Measurements from ENCODE around the gene CCDC93. TPM values are rescaled to one million over a fixed set of nuclear protein-coding genes. Genes with fewer than 3 reads are reported as not detected.

The CCDC93 gene
- total and polyA plus RNA-seq, 10 of the 15 experiments (the other 5 are each of a cell fraction or from before 2014, with no cell fraction given): 3.6 to 27.2 (median 13.5) TPM

DNA sequence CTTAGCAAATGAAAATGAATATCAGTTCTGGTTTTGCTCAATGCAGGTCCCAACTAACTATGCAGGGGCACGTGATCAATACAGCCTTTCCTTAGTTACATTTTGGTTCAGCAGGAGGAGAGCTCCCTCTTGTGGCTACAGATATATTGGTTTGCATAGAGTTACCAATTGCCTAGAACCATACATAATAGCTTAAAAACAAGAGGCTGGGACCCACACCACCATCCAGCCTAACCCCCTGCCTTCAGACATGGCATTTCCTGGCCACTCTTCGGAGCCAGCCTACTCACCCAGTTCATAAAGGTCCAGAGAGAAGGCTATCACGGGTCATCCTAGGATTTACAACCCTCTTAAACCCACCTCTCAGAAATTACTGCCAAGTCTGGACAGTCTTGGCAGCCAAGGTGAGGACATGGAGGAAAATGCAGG, 10.5 kb downstream of the CCDC93 start:
- H3K79me2 ChIP-seq (ENCODE audit: control insufficient read depth, insufficient read depth, low read length): no peaks in the 10 kb centered on the region
- H3K9ac ChIP-seq (ENCODE audit: control insufficient read depth, insufficient read depth, low read length): no peak overlapping the region
- DNase-seq (ENCODE audit: low read depth, low spot score) (peak; percentile 48), ATAC-seq (peak; percentile 99), FAIRE-seq (peak; percentile 97)
- intact Hi-C loops (cut with micrococcal nuclease; ENCODE audit: unreplicated experiment) (loop anchor here (1.0 to 5.0 kb wide), 2 partner anchors 189 to 531 kb away; partner anchors contain the start of gene DDX18), in situ Hi-C loops (cut with MboI) (loop anchor here (5.0 kb wide), 1 partner anchor 191 kb away; the partner anchor contains the start of gene DDX18)
- no peak overlapping the region for H3K4me3 ChIP-seq
- SMC1A ChIA-PET (ENCODE audit: uncharacterized antibody, unreplicated experiment): interaction anchor here (0.7 to 6.8 kb wide), 28 partner anchors 8 to 531 kb away, joined by 3 to 51 read pairs (median 4); partner anchors contain the start of genes CCDC93 and DDX18
- POLR2A ChIA-PET: interaction anchor here (1.1 to 1.6 kb wide), 3 partner anchors 9 to 189 kb away, joined by 3 to 6 read pairs (median 3); partner anchors contain the start of gene DDX18
- CTCF ChIA-PET: interaction anchor here (0.5 to 6.2 kb wide), 49 partner anchors 8 to 535 kb away, joined by 3 to 123 read pairs (median 5); partner anchors contain the start of genes CCDC93 and DDX18
- no peaks in the 10 kb centered on the region for H3K9me3 ChIP-seq (replicated peaks; ENCODE audit: control insufficient read depth, insufficient read depth, low read length)
- no peaks in the 10 kb centered on the region for H3K27me3 ChIP-seq (replicated peaks in 1 of 2; ENCODE audit: control insufficient read depth in 2 of 2, insufficient read depth in 2 of 2, low read length in 1 of 2)
- no peak overlapping the region for H3K4me2 ChIP-seq (ENCODE audit: control insufficient read depth, insufficient read depth)
- H4K20me1 ChIP-seq (ENCODE audit: control insufficient read depth, insufficient read depth): peaks cover 3% of the 10 kb centered on the region; the same call in 1 of the 2 replicates
- 3% methylated on average over 3 of the region's 3 CpGs for WGBS (ENCODE audit: insufficient coverage, insufficient replicate concordance, low lambda C conversion rate, missing lambda C conversion rate)
- no peak overlapping the region for H3K27ac ChIP-seq (ENCODE audit: control insufficient read depth, insufficient read depth)
- peaks cover 17 to 32% of the 10 kb centered on the region in 2 experiments for H3K36me3 ChIP-seq (ENCODE audit: control insufficient read depth in 2 of 2, insufficient read depth in 2 of 2, low read length in 1 of 2)
- H3K4me1 ChIP-seq (ENCODE audit: control insufficient read depth, insufficient read depth, low read length): no peaks in the 10 kb centered on the region; the same call in 1 of the 2 replicates
- no TSS peak for BruUV-seq (replicated peaks)
- RAD21 ChIA-PET (ENCODE audit: unreplicated experiment): interaction anchor here (0.8 to 2.8 kb wide), 20 partner anchors 8 to 533 kb away, joined by 3 to 40 read pairs (median 4); partner anchors contain the start of genes CCDC93, DDX18 and INSIG2
- no peak overlapping the region for H2AFZ ChIP-seq (ENCODE audit: control insufficient read depth, low read depth, low read length)
- TF ChIP-seq SMAD1 (IDR thresholded peaks at IDR 0.05; ENCODE audit: low read depth, partially characterized antibody): no peak
- TF ChIP-seq RUNX3 (IDR thresholded peaks at IDR 0.05; ENCODE audit: low read length): peak; percentile 15; the same call in 1 of the 2 replicates
- TF ChIP-seq, protein P1, sequence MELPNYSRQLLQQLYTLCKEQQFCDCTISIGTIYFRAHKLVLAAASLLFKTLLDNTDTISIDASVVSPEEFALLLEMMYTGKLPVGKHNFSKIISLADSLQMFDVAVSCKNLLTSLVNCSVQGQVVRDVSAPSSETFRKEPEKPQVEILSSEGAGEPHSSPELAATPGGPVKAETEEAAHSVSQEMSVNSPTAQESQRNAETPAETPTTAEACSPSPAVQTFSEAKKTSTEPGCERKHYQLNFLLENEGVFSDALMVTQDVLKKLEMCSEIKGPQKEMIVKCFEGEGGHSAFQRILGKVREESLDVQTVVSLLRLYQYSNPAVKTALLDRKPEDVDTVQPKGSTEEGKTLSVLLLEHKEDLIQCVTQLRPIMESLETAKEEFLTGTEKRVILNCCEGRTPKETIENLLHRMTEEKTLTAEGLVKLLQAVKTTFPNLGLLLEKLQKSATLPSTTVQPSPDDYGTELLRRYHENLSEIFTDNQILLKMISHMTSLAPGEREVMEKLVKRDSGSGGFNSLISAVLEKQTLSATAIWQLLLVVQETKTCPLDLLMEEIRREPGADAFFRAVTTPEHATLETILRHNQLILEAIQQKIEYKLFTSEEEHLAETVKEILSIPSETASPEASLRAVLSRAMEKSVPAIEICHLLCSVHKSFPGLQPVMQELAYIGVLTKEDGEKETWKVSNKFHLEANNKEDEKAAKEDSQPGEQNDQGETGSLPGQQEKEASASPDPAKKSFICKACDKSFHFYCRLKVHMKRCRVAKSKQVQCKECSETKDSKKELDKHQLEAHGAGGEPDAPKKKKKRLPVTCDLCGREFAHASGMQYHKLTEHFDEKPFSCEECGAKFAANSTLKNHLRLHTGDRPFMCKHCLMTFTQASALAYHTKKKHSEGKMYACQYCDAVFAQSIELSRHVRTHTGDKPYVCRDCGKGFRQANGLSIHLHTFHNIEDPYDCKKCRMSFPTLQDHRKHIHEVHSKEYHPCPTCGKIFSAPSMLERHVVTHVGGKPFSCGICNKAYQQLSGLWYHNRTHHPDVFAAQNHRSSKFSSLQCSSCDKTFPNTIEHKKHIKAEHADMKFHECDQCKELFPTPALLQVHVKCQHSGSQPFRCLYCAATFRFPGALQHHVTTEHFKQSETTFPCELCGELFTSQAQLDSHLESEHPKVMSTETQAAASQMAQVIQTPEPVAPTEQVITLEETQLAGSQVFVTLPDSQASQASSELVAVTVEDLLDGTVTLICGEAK (IDR thresholded peaks at IDR 0.05; ENCODE audit: borderline replicate concordance): no peak
- peak; percentile 93 to 94 for TF ChIP-seq BHLHE40 (IDR thresholded peaks at IDR 0.05; ENCODE audit: borderline replicate concordance in 1 of 2, low read depth in 2 of 2, low read length in 1 of 2)
- TF ChIP-seq, protein P2, sequence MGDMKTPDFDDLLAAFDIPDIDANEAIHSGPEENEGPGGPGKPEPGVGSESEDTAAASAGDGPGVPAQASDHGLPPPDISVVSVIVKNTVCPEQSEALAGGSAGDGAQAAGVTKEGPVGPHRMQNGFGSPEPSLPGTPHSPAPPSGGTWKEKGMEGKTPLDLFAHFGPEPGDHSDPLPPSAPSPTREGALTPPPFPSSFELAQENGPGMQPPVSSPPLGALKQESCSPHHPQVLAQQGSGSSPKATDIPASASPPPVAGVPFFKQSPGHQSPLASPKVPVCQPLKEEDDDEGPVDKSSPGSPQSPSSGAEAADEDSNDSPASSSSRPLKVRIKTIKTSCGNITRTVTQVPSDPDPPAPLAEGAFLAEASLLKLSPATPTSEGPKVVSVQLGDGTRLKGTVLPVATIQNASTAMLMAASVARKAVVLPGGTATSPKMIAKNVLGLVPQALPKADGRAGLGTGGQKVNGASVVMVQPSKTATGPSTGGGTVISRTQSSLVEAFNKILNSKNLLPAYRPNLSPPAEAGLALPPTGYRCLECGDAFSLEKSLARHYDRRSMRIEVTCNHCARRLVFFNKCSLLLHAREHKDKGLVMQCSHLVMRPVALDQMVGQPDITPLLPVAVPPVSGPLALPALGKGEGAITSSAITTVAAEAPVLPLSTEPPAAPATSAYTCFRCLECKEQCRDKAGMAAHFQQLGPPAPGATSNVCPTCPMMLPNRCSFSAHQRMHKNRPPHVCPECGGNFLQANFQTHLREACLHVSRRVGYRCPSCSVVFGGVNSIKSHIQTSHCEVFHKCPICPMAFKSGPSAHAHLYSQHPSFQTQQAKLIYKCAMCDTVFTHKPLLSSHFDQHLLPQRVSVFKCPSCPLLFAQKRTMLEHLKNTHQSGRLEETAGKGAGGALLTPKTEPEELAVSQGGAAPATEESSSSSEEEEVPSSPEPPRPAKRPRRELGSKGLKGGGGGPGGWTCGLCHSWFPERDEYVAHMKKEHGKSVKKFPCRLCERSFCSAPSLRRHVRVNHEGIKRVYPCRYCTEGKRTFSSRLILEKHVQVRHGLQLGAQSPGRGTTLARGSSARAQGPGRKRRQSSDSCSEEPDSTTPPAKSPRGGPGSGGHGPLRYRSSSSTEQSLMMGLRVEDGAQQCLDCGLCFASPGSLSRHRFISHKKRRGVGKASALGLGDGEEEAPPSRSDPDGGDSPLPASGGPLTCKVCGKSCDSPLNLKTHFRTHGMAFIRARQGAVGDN (IDR thresholded peaks at IDR 0.05): peak; percentile 19; the same call in 1 of the 2 replicates
- no peak for TF ChIP-seq SREBF1 (IDR thresholded peaks at IDR 0.05; ENCODE audit: low read length)
- TF ChIP-seq, protein P3, sequence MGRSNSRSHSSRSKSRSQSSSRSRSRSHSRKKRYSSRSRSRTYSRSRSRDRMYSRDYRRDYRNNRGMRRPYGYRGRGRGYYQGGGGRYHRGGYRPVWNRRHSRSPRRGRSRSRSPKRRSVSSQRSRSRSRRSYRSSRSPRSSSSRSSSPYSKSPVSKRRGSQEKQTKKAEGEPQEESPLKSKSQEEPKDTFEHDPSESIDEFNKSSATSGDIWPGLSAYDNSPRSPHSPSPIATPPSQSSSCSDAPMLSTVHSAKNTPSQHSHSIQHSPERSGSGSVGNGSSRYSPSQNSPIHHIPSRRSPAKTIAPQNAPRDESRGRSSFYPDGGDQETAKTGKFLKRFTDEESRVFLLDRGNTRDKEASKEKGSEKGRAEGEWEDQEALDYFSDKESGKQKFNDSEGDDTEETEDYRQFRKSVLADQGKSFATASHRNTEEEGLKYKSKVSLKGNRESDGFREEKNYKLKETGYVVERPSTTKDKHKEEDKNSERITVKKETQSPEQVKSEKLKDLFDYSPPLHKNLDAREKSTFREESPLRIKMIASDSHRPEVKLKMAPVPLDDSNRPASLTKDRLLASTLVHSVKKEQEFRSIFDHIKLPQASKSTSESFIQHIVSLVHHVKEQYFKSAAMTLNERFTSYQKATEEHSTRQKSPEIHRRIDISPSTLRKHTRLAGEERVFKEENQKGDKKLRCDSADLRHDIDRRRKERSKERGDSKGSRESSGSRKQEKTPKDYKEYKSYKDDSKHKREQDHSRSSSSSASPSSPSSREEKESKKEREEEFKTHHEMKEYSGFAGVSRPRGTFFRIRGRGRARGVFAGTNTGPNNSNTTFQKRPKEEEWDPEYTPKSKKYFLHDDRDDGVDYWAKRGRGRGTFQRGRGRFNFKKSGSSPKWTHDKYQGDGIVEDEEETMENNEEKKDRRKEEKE (IDR thresholded peaks at IDR 0.05): no peak
- TF ChIP-seq, protein P4, sequence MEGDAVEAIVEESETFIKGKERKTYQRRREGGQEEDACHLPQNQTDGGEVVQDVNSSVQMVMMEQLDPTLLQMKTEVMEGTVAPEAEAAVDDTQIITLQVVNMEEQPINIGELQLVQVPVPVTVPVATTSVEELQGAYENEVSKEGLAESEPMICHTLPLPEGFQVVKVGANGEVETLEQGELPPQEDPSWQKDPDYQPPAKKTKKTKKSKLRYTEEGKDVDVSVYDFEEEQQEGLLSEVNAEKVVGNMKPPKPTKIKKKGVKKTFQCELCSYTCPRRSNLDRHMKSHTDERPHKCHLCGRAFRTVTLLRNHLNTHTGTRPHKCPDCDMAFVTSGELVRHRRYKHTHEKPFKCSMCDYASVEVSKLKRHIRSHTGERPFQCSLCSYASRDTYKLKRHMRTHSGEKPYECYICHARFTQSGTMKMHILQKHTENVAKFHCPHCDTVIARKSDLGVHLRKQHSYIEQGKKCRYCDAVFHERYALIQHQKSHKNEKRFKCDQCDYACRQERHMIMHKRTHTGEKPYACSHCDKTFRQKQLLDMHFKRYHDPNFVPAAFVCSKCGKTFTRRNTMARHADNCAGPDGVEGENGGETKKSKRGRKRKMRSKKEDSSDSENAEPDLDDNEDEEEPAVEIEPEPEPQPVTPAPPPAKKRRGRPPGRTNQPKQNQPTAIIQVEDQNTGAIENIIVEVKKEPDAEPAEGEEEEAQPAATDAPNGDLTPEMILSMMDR (IDR thresholded peaks at IDR 0.05 in 2 of 3, conservative IDR thresholded peaks at IDR 0.05 in 1 of 3; ENCODE audit: control insufficient read depth in 2 of 3, extremely low read depth in 1 of 3, insufficient read depth in 1 of 3, low read depth in 3 of 3, low read length in 3 of 3): peak; percentile 72 to 89 (median 88)

All from GM12878 (cell line).